GM18907 (cell line): Measurements from ENCODE around the gene ANTXR2.
"Not testable (repeated sequence)": the region's sequence is repeated elsewhere in the genome, so short reads cannot be mapped to it uniquely, and the experiment has no call there.

ENCODE experiments used
- ATAC-seq: cut with Tn5 transposase; IDR thresholded peaks from one replicate; pipeline ENCODE4 v1.9.1; 2021; ENCODE audit warnings: mild to moderate bottlenecking, moderate library complexity; ENCODE audit not compliant: unreplicated experiment

ANTXR2 gene

GRCh38 chr4:79996851-79997250 lies 76.2 kb downstream of the ANTXR2 start:
- ATAC-seq, result no peak

DNA sequence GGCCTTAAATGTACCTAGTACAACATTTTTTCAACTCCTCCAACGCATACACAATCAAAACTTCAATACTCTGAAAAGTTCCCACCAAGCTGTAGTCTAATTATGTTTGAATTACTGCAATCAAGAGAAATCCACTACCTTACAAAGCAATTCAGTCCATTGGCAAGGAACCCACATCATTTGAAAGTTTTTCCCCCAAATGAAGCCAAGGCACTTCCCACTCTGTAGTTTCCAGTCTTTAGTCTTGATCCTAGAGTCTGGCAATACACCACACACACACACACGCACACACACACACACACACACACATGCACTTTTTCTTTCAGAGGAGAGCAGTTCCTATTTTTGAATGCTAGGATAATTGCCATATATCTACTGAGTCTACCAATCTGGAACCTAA lies 79.6 kb downstream of the ANTXR2 start:
- no peak for ATAC-seq

DNA sequence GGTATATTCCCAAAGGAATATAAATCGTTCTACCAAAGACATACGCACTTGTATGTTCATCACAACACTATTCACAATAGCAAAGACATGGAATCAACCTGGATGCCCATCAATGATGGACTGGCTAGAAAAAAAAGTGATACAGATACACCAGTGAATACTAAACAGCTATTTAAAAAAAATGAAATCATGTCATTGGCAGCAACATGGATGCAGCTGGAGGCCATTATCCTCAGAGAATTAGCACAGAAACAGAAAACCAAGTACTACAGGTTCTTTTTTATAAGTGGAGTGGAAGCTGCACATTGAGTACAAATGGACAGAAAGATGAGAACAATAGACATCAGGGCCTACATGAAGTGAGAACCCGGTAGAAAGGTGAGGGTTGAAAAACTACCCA lies 81.4 kb downstream of the ANTXR2 start:
- no peak for ATAC-seq

- not testable (repeated sequence) for ATAC-seq
Observed at GRCh38 chr4:79991100-79991499, 81.9 kb downstream of the ANTXR2 start.

- no peak for ATAC-seq
Observed at GRCh38 chr4:79987401-79987800, 85.6 kb downstream of the ANTXR2 start.

DNA sequence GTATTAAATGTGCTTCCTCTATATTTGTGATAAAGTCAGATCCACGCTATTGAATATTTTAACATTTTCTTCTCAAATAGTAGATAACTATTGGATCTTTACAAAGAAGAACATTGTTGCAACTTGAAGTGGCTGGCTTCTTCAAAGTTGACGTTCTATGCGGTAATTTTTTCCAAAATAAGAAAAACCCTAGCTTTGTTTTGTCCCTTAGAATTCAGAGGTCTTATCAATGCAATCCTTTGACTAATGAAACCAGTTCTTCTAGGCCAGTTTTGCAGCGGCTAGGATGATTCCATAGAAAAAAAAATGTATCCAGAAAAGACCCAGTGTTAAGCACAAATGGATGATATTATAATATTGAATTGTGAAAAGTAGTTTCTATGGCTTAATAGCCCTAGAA lies 89.6 kb downstream of the ANTXR2 start:
- no peak for ATAC-seq

DNA sequence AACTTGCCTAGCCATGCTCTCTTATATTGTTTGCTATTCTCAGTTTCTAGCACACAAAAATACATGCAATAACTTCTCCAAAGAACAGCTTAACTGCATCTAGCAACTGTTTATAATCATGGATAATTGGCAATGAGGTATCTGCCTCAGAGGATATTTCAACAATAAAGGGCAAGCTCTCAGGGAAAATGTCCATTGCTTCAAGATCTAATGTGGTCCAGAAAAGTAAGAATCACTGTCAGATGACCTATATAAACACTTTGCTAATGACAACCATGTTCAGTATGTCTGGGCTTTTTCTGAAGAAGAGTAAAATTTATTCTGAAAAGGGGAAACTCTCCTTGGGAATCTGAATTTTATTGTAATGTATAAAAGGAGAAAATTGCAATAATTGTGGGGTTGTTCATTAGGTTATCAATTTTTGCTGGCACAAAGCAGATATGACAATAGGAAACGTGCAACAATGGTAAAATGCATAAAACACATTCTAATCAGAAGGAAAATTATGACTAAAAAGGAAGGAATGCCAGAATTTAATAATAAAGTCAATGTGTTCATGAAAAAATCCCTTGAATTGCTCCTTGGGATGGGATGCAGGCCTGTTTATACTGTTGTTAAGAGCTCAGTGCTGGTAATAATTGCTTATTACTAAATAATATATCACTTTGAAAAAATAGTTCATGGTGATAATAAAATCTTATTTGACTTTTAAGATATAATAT lies 90.3 kb downstream of the ANTXR2 start:
- ATAC-seq, result no peak

- ATAC-seq, result no peak
Observed at GRCh38 chr4:79980448-79980847, 92.6 kb downstream of the ANTXR2 start.

DNA sequence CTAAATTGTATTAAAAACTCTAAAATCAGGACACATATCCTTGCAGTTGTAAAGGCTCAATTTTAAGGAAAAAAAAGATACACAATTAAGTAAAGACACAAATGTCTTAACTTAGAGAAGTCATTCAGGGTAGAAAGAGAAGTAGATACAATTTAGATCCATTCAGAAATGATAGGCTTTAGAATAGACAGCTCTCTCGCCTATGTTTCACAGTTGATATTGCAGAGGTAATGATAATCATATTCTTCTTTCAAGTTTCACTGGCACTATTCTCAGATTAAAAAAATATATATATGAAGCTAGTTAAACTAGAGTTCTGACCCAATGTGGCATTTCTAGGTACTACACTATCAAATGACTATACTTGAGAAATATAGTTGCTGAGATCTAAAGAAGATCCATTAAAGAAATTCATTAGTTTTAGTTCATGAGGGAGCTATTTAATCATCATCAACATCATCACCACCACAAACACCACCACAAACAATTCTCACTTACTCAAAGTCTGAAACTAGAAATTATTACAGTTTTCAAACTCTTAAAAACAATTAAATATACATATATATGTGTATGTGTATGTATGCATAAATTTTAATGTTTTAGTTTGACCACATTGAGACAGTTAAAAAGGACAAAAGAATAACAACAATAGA lies 93.1 kb downstream of the ANTXR2 start:
- ATAC-seq, result no peak

GRCh38 chr4:79977131-79977840 lies 95.7 kb downstream of the ANTXR2 start:
- no peak for ATAC-seq

GRCh38 chr4:79964400-79965211 lies 108.4 kb downstream of the ANTXR2 start:
- no peak for ATAC-seq

GRCh38 chr4:79964020-79964399 lies 109.0 kb downstream of the ANTXR2 start:
- ATAC-seq, result no peak

- no peak for ATAC-seq
Observed at GRCh38 chr4:79959652-79960051, 113.4 kb downstream of the ANTXR2 start.

DNA sequence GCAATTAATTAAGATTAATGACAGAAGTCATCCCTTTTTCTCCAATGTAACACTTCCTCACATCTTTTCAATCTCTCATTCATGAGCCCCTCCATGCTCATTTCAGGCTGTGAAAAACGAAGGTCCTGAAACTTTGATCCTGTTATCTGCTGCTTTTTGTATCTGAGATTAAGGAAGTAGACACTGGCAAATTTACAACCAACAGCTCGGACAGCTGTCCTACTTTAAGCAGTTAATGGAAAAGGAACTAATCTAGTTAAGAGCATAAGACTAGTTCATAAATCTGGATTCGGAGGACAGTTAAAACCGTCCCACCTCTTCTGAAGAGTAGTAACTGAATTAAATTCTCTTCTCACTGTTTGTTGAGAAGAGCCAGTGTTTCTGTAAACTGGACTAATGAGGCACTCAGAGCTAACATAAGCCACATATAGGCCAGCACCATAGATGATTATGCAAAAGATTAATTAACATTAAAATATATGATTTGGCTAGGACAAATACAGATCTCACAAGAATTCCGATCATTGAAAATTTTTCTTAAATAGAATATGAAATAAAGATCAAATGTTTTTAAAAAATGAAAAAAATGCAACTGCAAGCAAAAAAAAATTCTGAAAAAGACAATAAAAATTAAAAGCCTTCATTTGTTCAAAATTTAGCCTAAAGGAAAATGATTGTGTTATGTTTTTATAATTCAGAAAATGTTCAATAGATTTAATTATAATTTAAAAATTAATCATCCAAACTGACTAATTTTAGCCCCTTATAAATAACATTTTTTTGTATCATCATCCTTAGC lies 114.4 kb downstream of the ANTXR2 start:
- no peak for ATAC-seq

DNA sequence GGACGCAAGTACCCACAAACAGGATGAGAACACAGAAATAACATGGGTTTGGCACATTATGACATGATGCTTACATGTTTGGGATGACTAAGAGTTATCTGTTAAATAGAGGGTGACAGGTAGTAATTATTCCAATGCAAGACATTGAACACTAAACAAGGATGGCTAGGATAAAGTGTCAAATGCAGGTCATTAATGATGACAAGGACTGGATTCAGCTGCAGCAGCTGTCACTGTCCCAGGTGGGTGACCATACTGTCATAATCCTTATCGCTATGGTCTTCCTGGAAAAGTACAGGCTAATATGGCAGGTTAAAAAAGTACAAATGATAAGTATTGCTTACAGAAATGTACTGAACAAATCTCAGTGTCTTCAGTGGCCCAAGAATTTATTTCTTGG lies 123.9 kb downstream of the ANTXR2 start:
- ATAC-seq, result no peak

DNA sequence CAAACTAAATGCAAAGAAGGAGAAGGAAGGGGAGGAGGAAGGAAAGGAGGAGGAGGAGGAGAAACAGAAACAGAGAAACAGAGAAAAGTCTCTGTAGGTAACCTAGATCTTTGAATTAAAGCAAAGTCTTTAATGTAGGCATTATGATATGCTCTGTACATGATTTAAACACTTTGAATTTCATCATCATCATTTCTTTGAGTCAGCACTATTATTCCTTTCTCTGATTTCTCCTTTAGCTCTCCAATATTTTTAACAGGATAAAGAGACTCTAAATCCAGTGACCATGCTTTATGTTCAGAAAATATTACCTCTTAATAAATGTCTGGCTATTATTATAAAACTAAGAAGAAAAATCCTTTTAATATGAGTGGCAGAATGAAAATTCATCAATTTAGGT lies 124.3 kb downstream of the ANTXR2 start:
- ATAC-seq, result no peak

GRCh38 chr4:79948261-79948660 lies 124.8 kb downstream of the ANTXR2 start:
- ATAC-seq, result no peak

DNA sequence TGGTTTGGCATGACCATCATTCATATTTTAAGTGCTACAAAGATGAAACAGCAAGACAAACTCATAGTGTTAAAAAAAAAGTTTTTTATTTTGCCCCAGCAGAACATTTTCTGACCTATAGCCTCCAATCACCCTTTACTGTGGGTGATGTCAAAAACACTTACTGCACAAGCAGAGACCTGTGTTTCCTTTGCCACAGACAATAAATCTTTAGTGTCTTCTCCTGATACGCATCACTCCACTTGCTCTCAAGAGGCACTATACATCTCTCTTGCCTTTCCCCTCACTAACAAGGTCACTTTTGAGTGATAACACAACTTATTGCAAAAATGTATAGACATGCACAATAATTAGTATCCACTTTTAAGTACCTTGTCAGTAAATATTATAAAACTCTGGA lies 125.6 kb downstream of the ANTXR2 start:
- no peak for ATAC-seq

GRCh38 chr4:79935274-79935673 lies 137.8 kb downstream of the ANTXR2 start:
- no peak for ATAC-seq

GRCh38 chr4:79934660-79935059 lies 138.4 kb downstream of the ANTXR2 start:
- ATAC-seq, result no peak
